ENCODE data around the gene RPS25.
"Not testable (repeated sequence)": the region's sequence is repeated elsewhere in the genome, so short reads cannot be mapped to it uniquely, and the experiment has no call there.

RPS25 gene

DNA sequence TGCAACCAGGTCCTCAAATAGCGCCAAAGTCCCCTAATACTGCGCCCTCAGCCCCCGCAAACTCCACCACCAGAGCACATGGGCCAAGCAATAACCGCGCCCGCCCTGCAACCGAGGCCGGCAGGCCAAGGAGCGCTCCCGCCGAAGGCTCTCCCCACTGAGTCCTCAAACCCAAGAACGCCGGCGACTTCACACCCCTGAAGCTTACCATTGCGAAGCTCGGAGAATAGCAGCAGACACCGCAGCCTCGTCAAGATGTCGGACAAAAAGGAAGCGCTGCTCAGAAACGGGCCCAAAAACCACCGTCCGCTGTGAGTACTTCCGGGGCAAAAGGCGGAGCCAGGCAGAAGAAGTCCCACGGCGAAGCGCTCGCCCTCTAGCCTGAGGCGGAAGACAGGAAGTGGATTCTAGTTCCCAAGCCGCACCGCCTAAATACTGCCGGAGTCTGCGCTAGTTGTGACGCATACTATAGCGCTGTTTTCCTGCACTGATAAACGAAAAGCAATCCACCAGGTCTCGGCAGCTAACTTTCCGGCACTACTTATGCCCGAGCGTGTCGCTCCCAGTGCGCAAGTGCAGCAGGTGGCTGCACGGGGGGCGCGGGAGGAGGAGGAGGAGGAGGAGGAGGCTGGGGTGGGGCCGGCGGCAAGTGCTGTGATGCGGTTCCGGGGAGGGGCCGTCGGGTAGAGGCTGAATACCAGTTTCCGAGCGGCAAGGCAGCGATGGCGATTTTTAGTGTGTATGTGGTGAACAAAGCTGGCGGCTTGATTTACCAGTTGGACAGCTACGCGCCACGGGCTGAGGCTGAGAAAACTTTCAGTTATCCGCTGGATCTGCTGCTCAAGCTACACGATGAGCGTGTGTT is at the start of gene RPS25, which contains the start of gene TRAPPC4:
TSS of gene RPS25 (minus strand) at position 270 of the 865 bp plus-strand sequence. CDS start at position 211, 59 bp downstream.
TSS of gene TRAPPC4 (plus strand) at position 693 of the 865 bp plus-strand sequence. CDS start at position 723, 30 bp downstream.
- DNase-seq: peak; percentile 98

DNA sequence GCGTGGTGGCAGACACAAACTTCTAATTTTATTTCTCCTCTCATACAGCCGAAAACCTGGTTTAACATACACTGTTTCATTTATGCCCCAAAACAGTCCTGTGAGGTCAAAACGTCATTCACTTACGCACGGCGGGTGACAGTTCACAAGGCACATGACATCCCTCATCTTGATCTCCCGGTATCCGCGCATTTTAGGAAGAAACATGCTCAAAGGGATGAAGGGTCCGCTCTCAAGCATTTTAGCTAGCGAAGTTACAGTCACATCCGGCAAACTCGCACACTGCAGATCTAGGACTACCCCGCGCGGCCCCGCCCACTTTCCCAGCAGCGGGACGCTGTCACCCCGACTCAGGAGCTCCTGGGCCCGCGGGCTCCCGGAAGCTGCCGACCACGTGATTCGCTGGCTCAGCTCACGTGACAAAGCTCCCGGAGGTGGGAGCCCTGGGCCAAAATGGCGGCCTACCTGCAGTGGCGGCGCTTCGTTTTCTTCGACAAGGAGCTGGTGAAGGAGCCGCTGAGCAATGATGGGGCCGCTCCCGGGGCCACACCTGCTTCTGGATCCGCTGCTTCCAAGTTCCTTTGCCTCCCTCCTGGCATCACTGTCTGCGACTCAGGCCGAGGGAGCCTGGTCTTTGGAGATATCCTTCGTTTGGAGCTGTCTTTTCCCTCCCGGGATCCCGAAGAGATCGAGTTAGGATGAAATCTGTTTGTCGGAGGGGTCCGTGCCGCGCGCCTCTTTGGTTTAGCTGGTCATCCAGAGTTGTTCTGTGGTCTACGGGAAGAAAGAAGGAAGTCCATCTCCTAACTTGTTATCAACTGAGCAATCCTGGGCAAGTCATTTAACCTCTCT is 49.5 kb upstream of the RPS25 start, which contains the start of gene VPS11:
TSS of gene VPS11 (plus strand) at position 448 of the 852 bp plus-strand sequence. CDS start at position 454, 6 bp downstream.
- peak; percentile 97 for DNase-seq

DNA sequence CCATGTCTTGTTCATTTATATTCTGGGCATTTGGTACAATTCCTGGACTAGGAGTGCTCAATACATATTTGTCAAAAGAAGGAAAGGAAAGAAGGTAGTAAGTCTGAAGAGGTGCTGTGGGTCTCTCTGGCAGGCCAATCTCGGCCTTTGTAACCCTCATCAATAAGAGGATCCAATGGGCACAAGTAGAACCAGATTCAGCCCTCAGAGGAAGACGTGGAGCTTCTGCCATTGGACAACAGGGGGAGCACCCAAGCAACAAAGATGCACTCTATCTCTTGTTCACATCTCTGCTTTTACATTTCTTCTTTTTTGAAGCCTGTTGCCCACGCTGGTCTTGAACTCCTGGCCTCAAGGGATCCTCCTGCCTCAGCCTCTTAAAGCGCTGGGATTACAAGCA is 47.2 kb upstream of the RPS25 start:
- no peak for DNase-seq

DNA sequence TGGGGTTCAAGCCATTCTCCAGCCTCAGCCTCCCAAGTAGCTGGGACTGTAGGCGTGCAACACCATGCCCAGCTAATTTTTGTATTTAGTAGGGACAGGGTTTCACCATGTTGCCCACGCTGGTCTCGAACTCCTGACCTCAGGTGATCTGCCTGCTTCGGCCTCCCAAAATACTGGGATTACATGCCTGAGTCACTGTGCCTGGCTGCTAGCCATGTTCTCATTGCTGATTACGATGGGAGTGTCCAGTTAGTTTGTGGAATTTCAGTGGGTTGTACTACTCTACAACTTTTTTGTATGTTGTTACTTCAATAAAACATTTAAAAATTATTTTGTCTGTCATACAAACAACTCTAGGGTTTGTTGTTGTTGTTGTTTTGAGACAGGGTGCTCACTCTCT is 44.6 kb upstream of the RPS25 start:
- DNase-seq: no peak

DNA sequence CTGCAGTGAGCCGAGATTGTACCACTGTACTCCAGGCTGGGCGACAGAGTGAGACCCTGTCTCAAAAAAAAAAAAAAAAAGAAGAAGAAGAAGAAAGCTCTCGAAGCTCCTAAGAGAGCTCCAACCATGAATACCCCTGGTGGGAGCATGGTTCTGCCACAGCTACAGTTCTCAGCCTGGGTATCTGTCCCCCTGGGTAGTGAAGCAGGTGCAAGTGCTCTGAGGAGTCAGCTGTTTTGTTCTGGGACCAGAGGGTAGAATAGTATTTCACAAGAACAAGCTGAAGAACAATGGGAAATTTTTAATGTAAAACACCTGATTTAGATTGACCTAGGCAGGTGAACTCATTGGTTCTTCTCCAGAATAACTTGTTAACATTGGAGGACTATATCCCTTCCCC is 43.1 kb upstream of the RPS25 start:
- no peak for DNase-seq

DNA sequence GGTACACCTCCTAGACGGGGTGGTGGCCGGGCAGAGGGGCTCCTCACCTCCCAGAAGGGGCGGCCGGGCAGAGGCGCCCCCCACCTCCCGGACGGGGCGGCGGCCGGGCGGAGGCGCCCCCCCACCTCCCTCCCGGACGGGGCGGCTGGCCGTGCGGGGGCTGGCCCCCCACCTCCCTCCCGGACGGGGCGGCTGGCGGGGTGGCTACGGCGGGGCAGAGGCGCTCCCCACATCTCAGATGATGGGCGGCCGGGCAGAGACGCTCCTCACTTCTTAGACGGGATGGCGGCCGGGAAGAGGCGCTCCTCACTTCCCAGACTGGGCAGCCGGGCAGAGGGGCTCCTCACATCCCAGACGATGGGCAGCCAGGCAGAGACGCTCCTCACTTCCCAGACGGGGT is 41.0 kb upstream of the RPS25 start:
- not testable (repeated sequence) for DNase-seq

DNA sequence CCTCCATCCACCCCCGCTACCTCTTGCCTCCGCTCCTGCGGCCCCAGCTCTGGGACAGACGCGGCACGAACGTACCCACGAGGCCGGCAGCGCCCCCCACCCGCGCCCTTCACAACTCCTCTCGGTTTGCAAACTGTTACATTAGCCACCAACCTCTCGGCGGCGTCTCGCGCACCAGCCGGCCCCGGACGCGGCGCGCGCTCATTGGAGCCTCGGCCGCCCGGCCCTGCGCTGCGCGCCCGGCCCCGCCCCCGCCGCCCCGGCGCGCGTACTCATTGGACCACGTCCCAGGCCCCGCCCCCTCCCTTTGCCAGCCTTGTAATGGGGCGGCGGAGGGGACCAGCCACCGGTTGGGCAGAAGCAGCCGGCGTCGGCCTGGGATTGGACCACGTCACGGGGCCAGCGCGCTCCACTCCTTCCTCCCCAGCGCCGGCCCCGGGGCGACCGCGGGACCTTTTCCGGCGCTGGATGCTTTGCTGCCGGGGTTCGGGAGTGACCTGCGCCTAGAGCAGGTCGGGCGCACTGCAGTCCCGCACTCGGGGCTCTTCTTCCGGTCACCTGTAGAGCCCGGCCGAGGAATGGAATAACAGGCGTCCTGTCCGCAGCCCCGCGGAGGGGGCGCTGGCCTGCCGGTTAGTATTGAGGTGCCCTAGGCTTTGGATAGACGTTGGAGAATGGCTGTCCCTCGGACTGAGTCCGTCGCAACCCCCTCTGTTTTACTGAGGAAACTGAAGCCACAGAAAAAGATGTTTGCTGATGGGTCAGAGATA is 39.0 kb upstream of the RPS25 start, which contains the start of gene HYOU1:
TSS of gene HYOU1 (minus strand) at position 206 of the 770 bp plus-strand sequence. CDS start 1,045 bp downstream, outside the sequence.
- peak; percentile 98 for DNase-seq

DNA sequence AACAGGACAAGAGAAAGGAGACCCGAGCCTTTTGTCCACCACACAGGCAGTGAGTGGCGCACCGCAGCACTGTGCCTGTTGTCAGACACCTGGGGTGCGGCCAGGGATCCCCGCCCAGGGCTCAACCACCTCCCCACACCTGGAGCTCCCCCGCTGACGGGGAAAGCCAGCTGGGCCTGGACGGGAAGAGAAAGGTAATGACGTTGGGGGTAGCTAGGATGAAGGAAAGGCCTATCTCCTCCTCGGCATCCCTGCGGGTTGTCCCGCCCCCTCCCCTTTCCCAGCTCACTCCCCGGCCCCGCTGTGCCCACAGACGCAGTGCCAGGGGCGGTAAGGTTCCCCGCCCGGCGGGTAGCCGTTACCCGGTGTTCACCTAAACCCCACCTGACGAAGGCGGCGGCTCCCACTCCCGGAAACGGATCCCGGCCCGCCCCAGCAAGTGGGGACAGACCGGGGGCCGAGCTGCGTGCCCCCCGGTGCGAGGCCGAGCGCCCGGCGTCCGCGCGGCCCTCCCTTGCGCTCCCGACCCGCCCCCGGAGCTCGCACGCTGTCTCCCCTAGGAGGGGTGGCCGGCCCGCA is 38.4 kb upstream of the RPS25 start:
- DNase-seq: no peak

DNA sequence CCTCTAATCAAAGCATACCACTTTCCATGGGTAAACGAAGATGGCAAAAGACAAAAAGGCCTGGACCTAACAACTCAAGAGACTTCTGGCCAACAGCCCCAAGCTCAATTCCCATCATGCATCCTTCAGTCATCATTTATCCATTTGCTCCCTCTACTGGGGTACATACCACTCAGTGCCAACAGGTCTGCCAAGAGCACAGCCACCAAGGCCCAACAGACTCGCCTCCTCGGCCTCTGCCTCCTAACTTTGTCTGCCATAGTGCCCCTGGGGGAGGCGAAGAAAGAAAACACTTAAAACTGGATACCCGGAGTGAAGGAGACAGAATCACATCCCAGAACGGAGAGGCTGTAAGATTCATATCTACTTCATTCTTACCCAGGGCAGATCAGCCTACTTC is 37.8 kb upstream of the RPS25 start:
- no peak for DNase-seq

DNA sequence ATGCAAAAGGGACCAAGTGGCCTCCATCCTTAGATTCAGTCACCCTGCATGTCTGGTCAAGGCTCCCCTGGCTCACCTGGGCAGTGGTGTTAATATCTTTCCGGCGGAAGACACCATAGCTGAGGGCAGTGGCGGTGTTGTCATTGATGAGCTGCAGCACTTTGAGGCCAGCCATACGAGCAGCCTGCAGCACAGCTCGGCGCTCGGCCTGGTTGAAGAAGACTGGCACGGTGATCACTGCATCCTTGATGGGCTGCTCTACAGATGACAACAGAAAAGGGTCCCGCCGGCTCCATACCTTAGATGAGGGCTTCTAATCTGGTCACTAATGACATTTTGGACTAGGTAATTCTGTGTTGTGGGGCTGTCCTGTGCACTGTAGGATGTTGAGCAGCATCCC is 36.3 kb upstream of the RPS25 start:
- DNase-seq: no peak

DNA sequence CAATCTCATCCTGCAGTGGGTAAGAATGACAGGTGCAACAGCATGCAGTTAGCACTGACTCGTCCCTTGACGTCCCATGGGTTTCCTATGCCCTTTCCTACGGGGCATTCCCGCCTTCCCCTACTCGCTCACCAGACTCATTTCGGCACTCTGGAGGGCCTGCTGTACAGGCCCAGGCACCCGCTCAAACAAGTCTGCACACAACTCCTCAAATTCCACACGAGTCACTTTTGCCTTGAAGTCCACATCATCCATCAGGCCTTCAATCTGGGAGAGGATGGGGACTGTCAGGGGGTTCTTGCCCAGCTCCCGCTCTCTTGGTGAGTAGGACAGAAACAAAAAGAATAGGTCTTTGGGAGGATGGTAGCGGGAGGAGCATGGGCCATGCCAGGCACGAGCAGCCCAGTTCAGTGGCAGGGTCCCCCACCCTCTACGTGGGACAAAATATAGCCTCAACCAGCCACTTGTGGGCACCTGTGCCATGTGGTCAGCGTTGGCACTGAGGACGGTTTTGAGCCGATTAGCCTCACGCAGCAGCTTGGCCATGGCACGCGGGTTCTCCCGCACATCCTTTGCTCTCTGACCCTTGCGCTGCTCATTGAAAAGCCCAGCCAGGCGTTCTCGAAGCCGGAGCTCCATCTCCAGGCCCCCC is 34.1 kb upstream of the RPS25 start:
- DNase-seq: no peak

DNA sequence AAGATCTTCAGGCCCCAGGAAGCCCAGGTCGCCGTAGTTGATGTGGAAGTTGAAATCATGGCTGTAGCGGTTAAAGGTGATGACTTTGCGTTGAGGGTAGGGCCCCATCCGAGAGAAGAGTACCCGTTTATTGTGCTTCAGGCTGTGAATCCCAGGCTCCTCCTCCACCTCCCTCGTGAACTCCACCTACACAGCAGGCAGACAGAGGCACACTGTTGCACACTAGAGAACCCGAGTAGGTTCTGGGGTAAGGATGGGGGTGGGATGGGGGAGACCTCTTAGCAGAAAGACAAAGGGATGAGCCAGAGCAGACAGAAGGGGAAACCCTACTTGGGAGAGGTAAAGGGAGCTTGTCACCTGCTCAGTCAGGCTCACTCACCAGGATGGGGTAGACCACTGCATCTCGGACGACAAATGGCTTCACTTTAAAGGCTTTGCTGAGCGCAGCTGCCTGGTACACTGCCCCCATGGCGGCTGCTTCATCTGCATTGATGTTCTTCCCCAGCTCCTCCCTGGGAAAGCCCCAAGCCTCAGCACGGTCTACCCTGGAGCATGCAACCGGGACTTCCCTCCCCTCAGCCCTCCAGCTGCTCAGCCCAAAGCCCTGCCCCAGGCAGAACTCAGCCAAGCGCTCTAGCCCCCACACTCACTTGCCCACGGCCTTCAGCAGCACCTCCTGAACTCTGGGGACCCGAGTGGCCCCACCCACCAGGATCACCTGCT is 33.5 kb upstream of the RPS25 start:
- no peak for DNase-seq

DNA sequence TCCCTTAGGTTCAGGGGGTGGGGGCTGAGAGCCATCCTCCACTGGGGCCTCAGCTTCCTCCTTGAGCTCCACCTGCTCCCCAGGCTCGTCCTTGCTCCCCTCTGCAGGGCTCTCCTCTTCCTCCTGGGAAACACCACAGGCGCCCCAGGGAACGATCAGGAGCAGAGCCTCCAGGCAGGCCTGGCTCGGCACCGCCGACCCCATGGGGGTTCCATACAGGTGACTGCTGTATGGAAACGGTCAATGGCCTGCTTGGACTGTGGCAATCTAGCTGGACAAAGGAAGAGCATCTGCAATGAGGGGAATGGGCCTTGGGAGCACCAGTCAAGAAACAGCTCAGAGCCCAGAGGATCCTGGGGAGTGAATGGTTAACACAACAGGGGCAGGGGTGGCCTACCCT is 30.9 kb upstream of the RPS25 start:
- no peak for DNase-seq

DNA sequence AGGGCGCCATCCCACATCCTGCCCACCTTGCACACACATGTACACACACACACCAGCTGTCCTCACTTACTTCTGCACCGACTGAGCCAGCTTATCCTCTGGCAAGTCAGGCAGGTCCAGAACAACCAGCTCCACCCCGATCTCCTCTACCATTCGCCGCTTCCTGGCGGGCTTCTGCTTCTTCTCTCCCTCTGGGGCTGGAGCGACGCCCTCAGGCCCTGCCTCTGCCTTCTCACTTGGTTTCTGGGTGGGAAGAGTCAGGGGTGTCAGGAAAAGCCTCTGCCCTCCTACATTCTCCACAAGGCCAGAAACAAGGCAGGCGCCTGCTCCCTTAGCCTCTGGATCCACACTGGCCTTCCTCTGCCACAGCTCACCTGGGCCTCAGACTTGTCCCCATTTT is 30.5 kb upstream of the RPS25 start:
- DNase-seq: no peak

DNA sequence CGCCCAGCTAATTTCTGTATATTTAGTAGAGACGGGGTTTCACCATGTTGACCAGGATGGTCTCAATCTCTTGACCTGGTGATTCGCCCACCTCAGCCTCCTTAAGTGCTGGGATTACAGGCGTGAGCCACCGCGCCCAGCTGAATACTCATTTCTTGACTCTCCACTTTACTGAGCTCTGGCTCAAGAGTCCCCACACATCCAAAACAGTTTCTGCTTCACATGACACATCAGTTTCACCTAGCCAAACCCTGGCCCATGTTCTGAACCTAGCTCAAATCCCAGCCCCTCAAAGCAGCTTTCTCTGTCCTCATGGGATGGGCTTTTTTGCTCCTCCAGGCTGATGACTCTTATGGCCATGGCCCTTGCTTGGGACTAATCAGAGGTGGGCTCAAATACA is 29.1 kb upstream of the RPS25 start:
- DNase-seq: no peak

DNA sequence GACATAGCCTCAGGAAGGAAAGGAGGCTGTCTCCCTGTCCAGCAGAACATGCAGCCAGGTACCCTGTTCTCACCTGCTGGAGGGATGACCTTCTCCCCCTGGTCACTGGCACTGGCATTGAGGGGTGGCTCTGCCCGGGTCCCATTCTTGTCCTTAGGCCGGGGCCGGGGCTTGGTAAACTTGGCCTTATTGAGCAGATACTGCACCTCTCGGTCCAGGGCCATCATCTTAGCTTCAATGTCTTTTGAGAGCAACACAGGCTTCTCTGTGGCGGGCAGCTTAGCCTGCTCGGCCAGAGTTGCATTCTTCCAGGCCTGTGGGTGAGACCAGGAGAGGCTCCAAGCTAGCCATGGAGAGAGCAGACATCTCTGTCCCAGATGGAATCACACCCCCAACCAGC is 28.3 kb upstream of the RPS25 start:
- no peak for DNase-seq

DNA sequence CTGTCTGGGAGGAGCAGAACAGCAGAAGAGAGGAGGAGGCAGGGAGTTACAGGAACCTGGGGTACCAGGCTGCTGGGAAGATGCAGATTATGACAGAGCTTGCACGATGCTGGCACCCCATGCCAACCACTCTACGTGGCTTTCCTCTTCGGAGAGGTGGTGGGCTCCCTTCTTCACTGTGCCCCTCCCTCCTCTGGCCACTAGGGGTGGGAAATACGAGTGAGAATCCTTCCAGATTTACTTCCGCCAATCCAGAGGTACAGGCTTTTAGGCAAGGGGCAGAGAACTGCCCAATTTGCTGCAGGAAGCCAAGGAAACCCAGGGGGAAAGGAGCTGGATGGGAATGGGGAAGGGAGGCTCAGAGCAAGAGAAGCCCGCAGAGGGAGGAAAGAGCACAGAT is 26.6 kb upstream of the RPS25 start:
- DNase-seq: no peak

DNA sequence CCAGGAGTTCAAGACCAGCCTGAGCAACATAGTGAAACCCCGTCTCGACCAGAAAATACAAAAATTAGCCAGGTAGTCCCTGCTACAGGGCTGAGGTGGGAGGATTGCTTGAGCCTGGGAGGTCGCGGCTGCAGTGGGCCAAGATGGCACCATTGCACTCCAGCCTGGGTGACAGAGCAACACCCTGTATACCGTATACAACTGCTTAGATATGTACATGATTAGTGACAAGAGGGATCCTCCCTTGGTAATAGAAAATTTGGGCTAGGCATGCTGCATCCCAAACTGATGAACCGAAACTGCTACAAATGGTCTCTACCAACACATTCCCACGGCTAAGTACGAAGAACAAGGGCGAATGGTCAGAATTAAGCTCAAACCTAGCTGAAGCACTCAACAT is 24.8 kb upstream of the RPS25 start:
- DNase-seq: no peak

DNA sequence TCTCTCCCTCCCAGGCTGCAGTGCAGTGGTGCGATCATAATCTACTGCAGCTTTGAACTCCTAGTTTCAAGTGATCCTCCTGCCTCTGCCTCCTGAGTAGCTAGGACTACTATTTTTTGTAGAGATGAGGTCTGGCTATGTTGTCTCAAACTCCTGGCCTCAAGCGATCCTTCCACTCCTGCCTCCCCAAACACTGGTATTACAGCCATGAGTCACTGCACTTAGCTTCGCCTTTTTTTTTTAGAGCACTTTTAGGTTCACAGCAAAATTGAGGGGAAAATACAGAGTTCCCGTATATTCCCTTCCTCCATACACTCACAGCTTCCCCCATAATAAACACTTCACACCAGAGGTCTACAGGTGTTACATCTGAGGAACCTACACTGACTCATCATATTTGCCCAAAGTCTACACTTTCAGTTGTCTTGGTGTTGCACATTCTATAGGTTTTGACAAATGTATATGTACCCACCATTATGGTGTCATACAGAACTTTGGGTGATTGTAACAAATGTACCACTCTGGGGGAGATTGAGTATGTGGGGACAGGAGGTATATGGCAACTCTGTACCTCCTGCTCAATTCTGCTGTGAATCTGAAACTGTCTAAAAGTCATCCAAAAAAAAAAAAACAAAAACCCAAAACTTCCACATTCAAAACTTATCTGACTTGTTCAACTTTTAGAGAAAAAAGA is 23.8 kb upstream of the RPS25 start:
- no peak for DNase-seq

DNA sequence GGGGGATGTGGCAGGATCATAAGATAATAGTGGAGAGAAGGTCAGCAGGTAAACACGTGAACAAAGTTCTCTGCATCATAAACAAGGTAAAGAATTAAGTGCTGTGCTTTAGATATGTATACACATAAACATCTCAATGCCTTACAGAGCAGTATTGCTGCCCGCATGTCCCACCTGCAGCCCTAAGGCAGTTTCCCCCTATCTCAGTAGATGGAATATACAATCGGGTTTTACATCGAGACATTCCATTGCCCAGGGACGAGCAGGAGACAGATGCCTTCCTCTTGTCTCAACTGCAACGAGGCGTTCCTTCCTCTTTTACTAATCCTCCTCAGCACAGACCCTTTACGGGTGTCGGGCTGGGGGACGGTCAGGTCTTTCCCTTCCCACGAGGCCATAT is 21.3 kb upstream of the RPS25 start:
- not testable (repeated sequence) for DNase-seq
